HG02938 (cell line): ENCODE measurements around the gene HPSE.
"Not testable (repeated sequence)": the region's sequence is repeated elsewhere in the genome, so short reads cannot be mapped to it uniquely, and the experiment has no call there.

ENCODE experiments used
- ATAC-seq: cut with Tn5 transposase; IDR thresholded peaks from one replicate; pipeline ENCODE4 v1.9.1; 2021; ENCODE audit warnings: mild to moderate bottlenecking, moderate library complexity; ENCODE audit not compliant: unreplicated experiment

The HPSE gene

DNA sequence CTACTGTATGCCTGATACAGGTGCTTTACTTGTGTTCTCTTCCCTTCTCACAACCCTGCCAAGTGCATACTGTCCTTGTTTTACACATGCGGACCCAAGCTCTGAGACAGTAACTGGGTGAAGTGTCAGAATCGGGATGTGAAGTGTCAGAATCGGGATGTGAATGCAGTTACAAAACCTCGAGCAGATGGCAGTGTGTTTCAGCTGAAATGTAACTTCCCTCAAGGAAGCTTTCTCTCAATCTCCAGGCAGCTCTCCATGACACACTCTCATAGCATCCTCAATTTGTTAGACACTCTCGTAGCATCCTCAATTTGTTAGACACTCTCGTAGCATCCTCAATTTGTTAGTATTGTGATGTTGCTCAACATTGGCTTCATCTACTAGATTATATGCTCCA is 1.1 kb upstream of the HPSE start:
- no peak for ATAC-seq

GRCh38 chr4:83331956-83332355 is 2.7 kb downstream of the HPSE start:
- ATAC-seq, result no peak

DNA sequence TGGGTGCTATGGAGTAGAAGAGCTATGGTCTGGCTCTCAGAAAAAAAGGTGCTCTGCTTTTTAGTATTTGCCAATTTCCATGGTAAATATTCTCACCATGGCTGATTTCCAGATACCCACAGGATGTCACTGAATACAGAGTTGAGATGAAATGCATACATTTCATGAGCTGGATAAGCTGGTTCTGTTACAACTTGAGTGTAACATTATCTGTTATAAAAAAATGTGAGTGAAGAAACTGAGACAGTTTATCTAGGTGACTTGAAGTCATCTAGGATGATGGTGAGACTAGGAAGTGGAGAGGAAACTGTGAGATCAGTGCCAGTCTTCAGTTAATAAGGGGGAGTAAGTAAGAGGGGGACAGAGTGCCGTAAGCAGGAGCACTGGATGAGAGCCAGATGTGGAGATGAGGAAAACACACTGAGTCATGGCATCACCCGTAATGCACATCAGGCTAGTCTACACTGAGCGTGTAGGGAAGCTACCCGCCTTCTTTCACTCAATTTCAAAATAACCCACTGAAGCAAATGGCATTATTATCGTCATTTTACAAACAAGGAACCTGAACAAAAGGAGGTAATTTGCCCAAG is 5.0 kb downstream of the HPSE start:
- no peak for ATAC-seq

DNA sequence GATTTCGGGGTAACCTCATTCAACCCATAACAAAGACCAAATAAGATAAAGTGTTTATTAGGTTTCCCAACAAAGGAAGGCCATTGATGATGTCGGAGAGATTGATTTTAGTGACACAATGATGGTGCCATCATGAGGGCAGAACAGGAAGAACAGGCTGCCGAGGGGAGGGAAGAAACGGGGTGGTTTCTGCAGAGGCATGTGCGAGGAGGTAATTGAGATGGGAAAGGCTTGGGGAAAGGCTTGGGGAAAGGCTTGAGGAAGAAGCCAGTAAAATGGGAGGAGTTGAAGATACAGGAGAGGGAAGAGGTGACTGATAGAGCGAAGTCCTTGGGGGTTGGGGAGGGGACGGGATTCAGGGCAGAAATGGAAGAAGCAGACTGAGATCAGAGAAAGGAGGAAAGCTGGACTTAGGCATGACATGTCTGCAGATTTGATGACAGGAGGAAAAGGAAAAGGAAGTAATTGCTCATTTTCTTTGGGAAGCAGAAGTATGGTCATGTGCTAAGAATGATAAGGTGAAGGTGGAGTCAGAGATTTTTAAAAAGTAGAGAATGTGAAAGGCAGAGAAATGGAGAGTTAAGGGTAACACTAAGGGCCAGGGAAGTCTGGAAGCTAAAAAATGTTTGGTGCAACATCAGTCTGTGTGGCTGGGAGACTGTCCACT is 6.0 kb downstream of the HPSE start:
- ATAC-seq, result no peak

GRCh38 chr4:83326546-83326945 is 8.1 kb downstream of the HPSE start:
- ATAC-seq, result no peak

DNA sequence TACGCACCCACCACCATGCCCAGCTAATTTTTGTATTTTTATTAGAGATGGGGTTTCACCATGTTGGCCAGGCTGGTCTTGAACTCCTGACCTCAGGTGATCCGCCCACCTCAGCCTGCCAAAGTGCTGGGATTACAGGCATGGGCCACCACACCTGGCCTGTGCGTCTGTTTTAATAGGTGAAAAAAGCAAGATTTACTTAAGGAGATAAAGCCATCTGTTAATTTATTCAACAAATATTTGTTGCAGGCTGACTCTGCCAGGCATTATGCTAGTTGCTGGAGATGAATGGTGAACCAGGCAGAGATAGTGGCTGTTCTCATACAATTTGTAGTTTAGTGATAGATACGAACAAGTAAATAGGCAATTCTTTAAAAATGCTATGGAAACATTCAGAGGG is 9.3 kb downstream of the HPSE start:
- not testable (repeated sequence) for ATAC-seq

GRCh38 chr4:83323136-83323535 is 11.5 kb downstream of the HPSE start:
- ATAC-seq, result no peak

- no peak for ATAC-seq
Observed at GRCh38 chr4:83320548-83320947, 14.1 kb downstream of the HPSE start.

DNA sequence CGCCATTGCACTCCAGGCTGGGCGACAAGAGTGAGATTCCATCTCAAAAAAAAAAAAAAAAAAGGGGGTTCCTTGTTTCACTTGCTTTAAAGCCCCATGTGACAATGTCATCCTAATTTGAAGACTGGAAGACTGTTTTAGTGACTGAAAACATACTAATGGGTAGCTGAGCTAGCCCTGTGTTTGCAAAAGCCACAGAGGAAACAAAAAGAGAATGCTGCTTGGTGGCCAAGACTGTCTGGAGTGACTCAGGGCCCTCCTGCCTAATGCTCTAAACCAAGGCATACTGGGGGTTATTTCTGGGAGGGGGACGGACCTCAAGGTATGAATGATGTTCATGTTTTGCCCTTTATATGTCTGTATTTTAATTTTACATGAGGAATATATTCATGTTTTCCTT is 16.0 kb downstream of the HPSE start:
- ATAC-seq, result no peak

DNA sequence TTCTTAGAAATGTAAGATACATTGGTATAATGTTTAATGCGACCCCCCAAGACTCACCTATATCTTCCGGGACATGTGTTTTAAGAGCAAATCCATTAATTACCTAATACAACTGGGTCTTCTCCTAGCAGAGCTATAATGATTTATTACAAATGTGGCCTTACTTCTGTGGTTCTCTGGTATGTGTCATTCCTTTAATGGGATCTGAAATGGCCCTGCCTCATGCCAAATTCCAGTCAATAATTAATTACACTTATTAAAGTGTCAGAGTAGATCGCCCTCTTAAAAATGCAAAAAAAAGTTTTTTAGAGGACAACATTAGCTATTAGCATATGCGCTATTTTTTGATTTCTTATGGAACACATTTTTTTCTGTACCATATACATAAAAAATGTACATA is 17.0 kb downstream of the HPSE start:
- no peak for ATAC-seq

GRCh38 chr4:83316459-83317165 is 18.0 kb downstream of the HPSE start:
- no peak for ATAC-seq

DNA sequence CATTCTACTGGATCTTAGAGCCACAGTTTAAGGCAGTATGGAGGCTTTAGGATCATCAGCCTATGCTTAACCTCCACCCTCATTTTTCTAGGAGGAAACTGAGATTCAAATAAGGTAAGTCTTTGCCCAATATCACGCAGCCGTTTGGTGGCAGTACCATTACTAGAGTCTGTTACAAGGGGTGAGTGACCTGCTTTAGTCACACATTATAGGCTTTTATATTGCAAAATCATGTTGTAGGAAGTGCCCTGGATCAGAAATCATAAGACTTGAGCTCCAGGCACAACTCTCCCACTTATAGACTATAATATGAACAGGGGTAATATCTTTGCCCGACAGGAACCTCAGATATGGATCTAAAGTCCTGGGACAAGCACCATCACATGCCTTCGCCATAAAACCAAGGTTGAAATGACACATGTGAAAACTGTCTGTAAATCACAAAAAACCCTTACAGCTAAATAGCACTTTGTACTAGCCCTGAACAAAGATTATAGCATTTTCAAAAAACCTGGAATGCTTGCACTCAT is 19.2 kb downstream of the HPSE start:
- no peak for ATAC-seq

DNA sequence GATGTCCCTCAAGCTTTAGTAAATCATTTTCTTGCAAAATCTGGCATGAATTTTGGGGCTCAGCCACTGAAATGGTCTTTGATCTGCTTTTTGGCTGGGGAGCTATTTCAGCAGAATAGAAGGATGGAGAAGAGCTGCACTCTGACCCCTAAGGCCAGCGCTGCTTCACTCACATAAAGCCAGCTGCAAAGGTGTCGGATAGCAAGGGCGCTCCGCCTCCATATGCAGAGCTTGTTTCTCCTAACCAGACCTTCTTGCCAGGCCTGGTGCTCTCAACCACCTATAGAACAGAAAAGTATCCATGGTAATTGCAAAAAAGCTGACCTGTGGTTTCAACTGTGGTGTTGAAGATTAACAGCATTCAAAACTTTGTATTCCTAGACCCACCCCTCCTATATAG is 26.0 kb downstream of the HPSE start:
- ATAC-seq, result no peak

- ATAC-seq, result no peak
Observed at GRCh38 chr4:83307920-83308319, 26.7 kb downstream of the HPSE start.

DNA sequence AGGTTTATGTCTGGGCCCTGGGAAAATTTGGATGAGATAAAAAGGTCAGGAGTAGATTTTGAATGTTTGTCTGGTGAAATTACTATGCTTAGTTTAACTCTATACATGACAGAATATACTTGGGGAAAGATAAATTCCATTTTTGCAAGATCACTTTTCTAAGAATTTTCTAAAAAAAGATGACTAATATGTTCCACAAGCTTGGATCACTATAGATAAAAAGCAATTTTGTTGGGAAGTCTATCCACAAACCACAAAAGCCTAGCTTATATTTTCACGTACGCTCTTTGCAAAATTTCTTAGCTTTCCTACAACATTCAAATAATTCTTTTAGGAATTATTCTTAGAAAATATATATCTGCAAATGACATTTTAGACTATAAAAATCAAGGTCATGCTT is 29.5 kb downstream of the HPSE start:
- no peak for ATAC-seq

GRCh38 chr4:83297548-83298260 is 36.9 kb downstream of the HPSE start:
- ATAC-seq, result no peak

- no peak for ATAC-seq
Observed at GRCh38 chr4:83293305-83294046, 41.2 kb downstream of the HPSE start.

DNA sequence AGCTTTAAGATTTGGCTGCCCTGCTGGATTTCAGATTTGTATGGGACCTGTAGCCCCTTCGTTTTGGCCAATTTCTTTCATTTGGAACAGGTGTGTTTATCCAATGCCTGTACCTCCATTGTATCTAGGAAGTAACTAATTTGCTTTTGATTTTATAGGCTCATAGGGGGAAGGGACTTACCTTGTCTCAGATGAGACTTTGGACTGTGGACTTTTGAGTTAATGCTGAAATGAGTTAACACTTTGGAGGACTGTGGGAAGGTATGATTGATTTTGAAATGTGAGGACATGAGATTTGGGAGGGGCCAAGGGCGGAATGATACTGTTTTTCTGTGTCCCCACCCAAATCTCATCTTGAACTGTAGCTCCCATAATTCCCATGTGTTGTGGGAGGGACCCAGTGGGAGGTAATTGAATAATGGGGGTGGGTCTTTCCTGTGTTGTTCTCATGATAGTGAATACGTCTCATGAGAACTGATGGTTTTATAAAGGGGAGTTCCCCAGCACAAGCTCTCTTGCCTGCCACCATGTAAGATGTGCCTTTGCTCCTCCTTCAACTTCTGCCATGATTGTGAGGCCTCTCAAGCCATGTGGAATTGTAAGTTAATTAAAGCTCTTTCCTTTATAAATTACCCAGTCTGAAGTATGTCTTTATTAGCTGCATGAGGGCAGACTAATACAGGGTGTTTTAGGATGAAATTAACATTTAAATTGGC is 44.4 kb downstream of the HPSE start:
- ATAC-seq, result not testable (repeated sequence)

- ATAC-seq, result not testable (repeated sequence)
Observed at GRCh38 chr4:83288381-83288780, 46.3 kb downstream of the HPSE start.

GRCh38 chr4:83285055-83285407 is 49.6 kb downstream of the HPSE start:
- peak; percentile 8 for ATAC-seq
